ENCODE results near the gene ZBTB42.
A peak's percentile ranks its signal among the peaks of the same experiment; 100 is the strongest.

The ZBTB42 gene

GRCh38 chr14:104821229-104821945, 20.5 kb downstream of the ZBTB42 start:
- Histone ChIP-seq H3K9me3 (ENCODE audit: control insufficient read depth, insufficient read depth, low read depth, low read length) (no peaks in the 10 kb centered on the region), H3K4me3 (ENCODE audit: low read depth, low read length) (no peak overlapping the region), H3K36me3 (ENCODE audit: control insufficient read depth in 2 of 2, insufficient read depth in 1 of 2, low read length in 2 of 2) (peaks cover 0 to 8% of the 10 kb centered on the region in 2 experiments; a peak in 1 of 3 replicates), H3K27ac (ENCODE audit: extremely low read depth, low read depth, low read length) (no peak overlapping the region), H3K4me1 (ENCODE audit: control insufficient read depth, insufficient read depth, low read length) (peaks cover 3% of the 10 kb centered on the region; the same call in 1 of the 2 replicates)
- POLR2A ChIA-PET, result interaction anchor here (1.2 to 1.7 kb wide), 2 partner anchors 53 to 69 kb away, joined by 4 to 7 read pairs; partner anchors contain the start of gene SIVA1
- no peak for TF ChIP-seq ZNF146 (tag by site-specific recombination; IDR thresholded peaks at IDR 0.05)
- no peak for TF ChIP-seq ZNF404 (tag by site-specific recombination; IDR thresholded peaks at IDR 0.05)
- TF ChIP-seq, protein P1, sequence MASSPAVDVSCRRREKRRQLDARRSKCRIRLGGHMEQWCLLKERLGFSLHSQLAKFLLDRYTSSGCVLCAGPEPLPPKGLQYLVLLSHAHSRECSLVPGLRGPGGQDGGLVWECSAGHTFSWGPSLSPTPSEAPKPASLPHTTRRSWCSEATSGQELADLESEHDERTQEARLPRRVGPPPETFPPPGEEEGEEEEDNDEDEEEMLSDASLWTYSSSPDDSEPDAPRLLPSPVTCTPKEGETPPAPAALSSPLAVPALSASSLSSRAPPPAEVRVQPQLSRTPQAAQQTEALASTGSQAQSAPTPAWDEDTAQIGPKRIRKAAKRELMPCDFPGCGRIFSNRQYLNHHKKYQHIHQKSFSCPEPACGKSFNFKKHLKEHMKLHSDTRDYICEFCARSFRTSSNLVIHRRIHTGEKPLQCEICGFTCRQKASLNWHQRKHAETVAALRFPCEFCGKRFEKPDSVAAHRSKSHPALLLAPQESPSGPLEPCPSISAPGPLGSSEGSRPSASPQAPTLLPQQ (tag by site-specific recombination; IDR thresholded peaks at IDR 0.05), result peak; percentile 81; the same call in 1 of the 2 replicates
- no peak for TF ChIP-seq SP7 (tag by site-specific recombination; IDR thresholded peaks at IDR 0.05)
- TF ChIP-seq ZFP69B (tag by site-specific recombination; IDR thresholded peaks at IDR 0.05), result peak; percentile 58
- CTCF ChIA-PET, result interaction anchor here (0.9 to 1.1 kb wide), 2 partner anchors 53 to 55 kb away, joined by 3 read pairs; no protein-coding TSS in a partner anchor

DNA sequence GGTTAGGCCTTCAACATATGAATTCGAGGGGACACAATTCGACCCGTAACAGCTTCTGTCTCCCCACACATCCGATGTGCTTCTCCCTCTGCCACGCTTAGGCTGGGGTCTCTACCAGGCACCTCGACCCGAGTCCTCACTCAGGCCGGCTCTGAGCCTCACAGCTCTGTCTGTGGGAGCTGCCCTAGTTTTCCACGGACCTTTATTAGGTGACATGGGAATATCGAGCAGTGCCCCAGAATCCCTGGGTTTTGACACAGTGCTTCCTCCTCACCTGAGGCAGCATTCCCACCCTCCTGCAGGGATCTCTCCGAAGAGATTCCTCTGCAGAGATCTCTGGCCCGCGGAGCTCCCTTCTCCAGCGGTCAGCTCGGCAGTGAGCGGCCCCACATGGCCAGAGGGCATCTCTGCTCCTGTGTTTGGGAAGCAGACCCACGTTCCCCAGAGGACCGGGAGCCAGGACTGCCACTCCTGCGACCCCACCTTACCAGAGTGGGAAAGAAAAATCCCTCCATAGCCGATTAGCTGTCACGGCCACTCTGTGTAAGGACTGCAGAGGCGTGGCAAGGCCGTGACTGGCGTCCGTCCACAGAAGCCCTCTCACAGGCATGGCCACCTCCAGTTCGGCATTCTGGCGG, 21.2 kb downstream of the ZBTB42 start:
- Histone ChIP-seq H3K27ac (ENCODE audit: extremely low read depth, low read depth, low read length) (no peak overlapping the region), H3K9me3 (ENCODE audit: control insufficient read depth, insufficient read depth, low read depth, low read length) (no peaks in the 10 kb centered on the region), H3K4me3 (ENCODE audit: low read depth, low read length) (no peak overlapping the region), H3K4me1 (ENCODE audit: control insufficient read depth, insufficient read depth, low read length) (peaks cover 3% of the 10 kb centered on the region), H3K36me3 (ENCODE audit: control insufficient read depth in 2 of 2, insufficient read depth in 1 of 2, low read length in 2 of 2) (peaks cover 0 to 8% of the 10 kb centered on the region in 2 experiments; a peak in 1 of 3 replicates)
- ChIA-PET POLR2A (interaction anchor here (1.0 to 1.7 kb wide), 3 partner anchors 53 to 70 kb away, joined by 3 to 7 read pairs (median 4); partner anchors contain the start of gene SIVA1), CTCF (interaction anchor here (1.1 to 1.5 kb wide), 2 partner anchors 53 to 55 kb away, joined by 3 to 8 read pairs; no protein-coding TSS in a partner anchor)
- TF ChIP-seq YY2 (tag by site-specific recombination; IDR thresholded peaks at IDR 0.05) (no peak), ZNF157 (tag by site-specific recombination; IDR thresholded peaks at IDR 0.05) (no peak), TSHZ1 (tag by site-specific recombination; IDR thresholded peaks at IDR 0.05; ENCODE audit: borderline replicate concordance) (no peak), AEBP2 (tag by site-specific recombination; IDR thresholded peaks at IDR 0.05; ENCODE audit: borderline replicate concordance) (no peak), ZNF266 (tag by site-specific recombination; IDR thresholded peaks at IDR 0.05; ENCODE audit: low read depth) (no peak), EGR2 (tag by site-specific recombination; IDR thresholded peaks at IDR 0.05; ENCODE audit: low read depth) (no peak), SETDB1 (IDR thresholded peaks at IDR 0.05; ENCODE audit: insufficient read length, low read length) (no peak), ZNF521 (tag by site-specific recombination; IDR thresholded peaks at IDR 0.05) (no peak), ZNF670 (tag by site-specific recombination; IDR thresholded peaks at IDR 0.05; ENCODE audit: low read depth) (no peak), ZNF311 (tag by site-specific recombination; IDR thresholded peaks at IDR 0.05; ENCODE audit: borderline replicate concordance) (no peak), ZNF19 (tag by site-specific recombination; IDR thresholded peaks at IDR 0.05; ENCODE audit: low read depth) (no peak)
- TF ChIP-seq, protein P2, sequence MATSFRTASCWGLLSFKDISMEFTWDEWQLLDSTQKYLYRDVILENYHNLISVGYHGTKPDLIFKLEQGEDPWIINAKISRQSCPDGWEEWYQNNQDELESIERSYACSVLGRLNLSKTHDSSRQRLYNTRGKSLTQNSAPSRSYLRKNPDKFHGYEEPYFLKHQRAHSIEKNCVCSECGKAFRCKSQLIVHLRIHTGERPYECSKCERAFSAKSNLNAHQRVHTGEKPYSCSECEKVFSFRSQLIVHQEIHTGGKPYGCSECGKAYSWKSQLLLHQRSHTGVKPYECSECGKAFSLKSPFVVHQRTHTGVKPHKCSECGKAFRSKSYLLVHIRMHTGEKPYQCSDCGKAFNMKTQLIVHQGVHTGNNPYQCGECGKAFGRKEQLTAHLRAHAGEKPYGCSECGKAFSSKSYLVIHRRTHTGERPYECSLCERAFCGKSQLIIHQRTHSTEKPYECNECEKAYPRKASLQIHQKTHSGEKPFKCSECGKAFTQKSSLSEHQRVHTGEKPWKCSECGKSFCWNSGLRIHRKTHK (tag by site-specific recombination; IDR thresholded peaks at IDR 0.05), result no peak
- TF ChIP-seq, protein P3, sequence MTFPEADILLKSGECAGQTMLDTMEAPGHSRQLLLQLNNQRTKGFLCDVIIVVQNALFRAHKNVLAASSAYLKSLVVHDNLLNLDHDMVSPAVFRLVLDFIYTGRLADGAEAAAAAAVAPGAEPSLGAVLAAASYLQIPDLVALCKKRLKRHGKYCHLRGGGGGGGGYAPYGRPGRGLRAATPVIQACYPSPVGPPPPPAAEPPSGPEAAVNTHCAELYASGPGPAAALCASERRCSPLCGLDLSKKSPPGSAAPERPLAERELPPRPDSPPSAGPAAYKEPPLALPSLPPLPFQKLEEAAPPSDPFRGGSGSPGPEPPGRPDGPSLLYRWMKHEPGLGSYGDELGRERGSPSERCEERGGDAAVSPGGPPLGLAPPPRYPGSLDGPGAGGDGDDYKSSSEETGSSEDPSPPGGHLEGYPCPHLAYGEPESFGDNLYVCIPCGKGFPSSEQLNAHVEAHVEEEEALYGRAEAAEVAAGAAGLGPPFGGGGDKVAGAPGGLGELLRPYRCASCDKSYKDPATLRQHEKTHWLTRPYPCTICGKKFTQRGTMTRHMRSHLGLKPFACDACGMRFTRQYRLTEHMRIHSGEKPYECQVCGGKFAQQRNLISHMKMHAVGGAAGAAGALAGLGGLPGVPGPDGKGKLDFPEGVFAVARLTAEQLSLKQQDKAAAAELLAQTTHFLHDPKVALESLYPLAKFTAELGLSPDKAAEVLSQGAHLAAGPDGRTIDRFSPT (tag by site-specific recombination; IDR thresholded peaks at IDR 0.05), result no peak
- TF ChIP-seq, protein P4, sequence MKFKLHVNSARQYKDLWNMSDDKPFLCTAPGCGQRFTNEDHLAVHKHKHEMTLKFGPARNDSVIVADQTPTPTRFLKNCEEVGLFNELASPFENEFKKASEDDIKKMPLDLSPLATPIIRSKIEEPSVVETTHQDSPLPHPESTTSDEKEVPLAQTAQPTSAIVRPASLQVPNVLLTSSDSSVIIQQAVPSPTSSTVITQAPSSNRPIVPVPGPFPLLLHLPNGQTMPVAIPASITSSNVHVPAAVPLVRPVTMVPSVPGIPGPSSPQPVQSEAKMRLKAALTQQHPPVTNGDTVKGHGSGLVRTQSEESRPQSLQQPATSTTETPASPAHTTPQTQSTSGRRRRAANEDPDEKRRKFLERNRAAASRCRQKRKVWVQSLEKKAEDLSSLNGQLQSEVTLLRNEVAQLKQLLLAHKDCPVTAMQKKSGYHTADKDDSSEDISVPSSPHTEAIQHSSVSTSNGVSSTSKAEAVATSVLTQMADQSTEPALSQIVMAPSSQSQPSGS (tag by site-specific recombination; IDR thresholded peaks at IDR 0.05; ENCODE audit: low read depth), result no peak

Measured in HEK293 (cell line).